GM12874 (cell line): Measurements from ENCODE around the gene ECE2.
A peak's percentile ranks its signal among the peaks of the same experiment; 100 is the strongest.

Experiments used
- CTCF ChIP-seq: IDR thresholded peaks from 2 replicates; pipeline ENCODE4 v1.5.1; 2011; ENCODE audit warnings: low read depth, mild to moderate bottlenecking, control low read depth, low read length, moderate library complexity; ENCODE audit not compliant: insufficient read depth

The ECE2 gene

GRCh38 chr3:184284696-184285095 is 8.9 kb downstream of the ECE2 start:
- 0 out of 2 replicates have a peak, but pooled peaks have one; percentile 21 for TF ChIP-seq CTCF

- TF ChIP-seq CTCF, result peak; percentile 72
Measured at GRCh38 chr3:184289426-184289938, 13.7 kb downstream of the ECE2 start.

GRCh38 chr3:184290331-184290730 is 14.5 kb downstream of the ECE2 start:
- no peak for TF ChIP-seq CTCF

- no peak for TF ChIP-seq CTCF
Measured at GRCh38 chr3:184291044-184291737, 15.4 kb downstream of the ECE2 start.

- no peak for TF ChIP-seq CTCF
Measured at GRCh38 chr3:184291738-184292445, 16.1 kb downstream of the ECE2 start.

- TF ChIP-seq CTCF, result no peak
Measured at GRCh38 chr3:184295771-184296170, 19.9 kb downstream of the ECE2 start.

GRCh38 chr3:184296616-184297015 is 20.8 kb downstream of the ECE2 start:
- TF ChIP-seq CTCF, result no peak
